EH (cell line): ENCODE results near the gene ZNF419.
"Not testable (repeated sequence)": the region's sequence is repeated elsewhere in the genome, so short reads cannot be mapped to it uniquely, and the experiment has no call there.

Experiments
- DNase-seq: peaks from one replicate; pipeline ENCODE4 v3.0.0-alpha.2; 2015; ENCODE audit warnings: low read depth

The ZNF419 gene

GRCh38 chr19:57487477-57488298 is at the start of gene ZNF419:
TSS of gene ZNF419 (plus strand) at chr19:57487750. CDS start at chr19:57487951, 201 bp downstream.
- DNase-seq: peak; percentile 87

GRCh38 chr19:57437931-57438330 is 49.6 kb upstream of the ZNF419 start:
- DNase-seq: peak; percentile 34

GRCh38 chr19:57438925-57439324 is 48.6 kb upstream of the ZNF419 start:
- DNase-seq: no peak

- no peak for DNase-seq
These were observed 45.4 kb upstream of the ZNF419 start for GRCh38 chr19:57441979-57442752.

GRCh38 chr19:57443121-57443696 is 44.3 kb upstream of the ZNF419 start:
- no peak for DNase-seq

GRCh38 chr19:57452307-57452706 is 35.2 kb upstream of the ZNF419 start:
- no peak for DNase-seq

- peak; percentile 41 for DNase-seq
These were observed 21.7 kb upstream of the ZNF419 start for GRCh38 chr19:57465680-57466381.

- DNase-seq: no peak
These were observed 21.1 kb upstream of the ZNF419 start for GRCh38 chr19:57466489-57466888.

GRCh38 chr19:57473646-57474045 is 13.9 kb upstream of the ZNF419 start:
- DNase-seq: no peak

GRCh38 chr19:57477191-57478008 is 10.2 kb upstream of the ZNF419 start, which contains the start of gene ZNF772:
TSS of gene ZNF772 (minus strand) at chr19:57477566. CDS start at chr19:57477309, 257 bp downstream.
- DNase-seq: peak; percentile 96

GRCh38 chr19:57488299-57488644 is 722 bp downstream of the ZNF419 start:
- DNase-seq: peak; percentile 36

- not testable (repeated sequence) for DNase-seq
These were observed 11.8 kb downstream of the ZNF419 start for GRCh38 chr19:57499332-57499679.

GRCh38 chr19:57499680-57500395 is 12.3 kb downstream of the ZNF419 start, which contains the start of gene ZNF773:
TSS of gene ZNF773 (plus strand) at chr19:57499938. CDS start at chr19:57500081, 143 bp downstream.
- peak; percentile 95 for DNase-seq

- peak; percentile 62 for DNase-seq
These were observed 12.8 kb downstream of the ZNF419 start for GRCh38 chr19:57500400-57500799.

GRCh38 chr19:57506163-57506562 is 18.6 kb downstream of the ZNF419 start:
- DNase-seq: no peak

- DNase-seq: no peak
These were observed 23.9 kb downstream of the ZNF419 start for GRCh38 chr19:57511484-57511883.

- peak; percentile 14 for DNase-seq
These were observed 25.3 kb downstream of the ZNF419 start for GRCh38 chr19:57512845-57513244.

- no peak for DNase-seq
These were observed 27.7 kb downstream of the ZNF419 start for GRCh38 chr19:57515255-57515654.

- not testable (repeated sequence) for DNase-seq
These were observed 30.5 kb downstream of the ZNF419 start for GRCh38 chr19:57518021-57518420.

GRCh38 chr19:57527136-57527881 is 39.8 kb downstream of the ZNF419 start, which contains the start of gene ZNF549:
TSS of gene ZNF549 (plus strand) at chr19:57527356. CDS start at chr19:57527574, 218 bp downstream.
- DNase-seq: peak; percentile 92
